HG03039 (cell line): ENCODE data around the gene KNSTRN.

Experiments
- ATAC-seq: cut with Tn5 transposase; IDR thresholded peaks from one replicate; pipeline ENCODE4 v1.9.1; 2021; ENCODE audit warnings: mild to moderate bottlenecking, moderate library complexity; ENCODE audit not compliant: unreplicated experiment

The KNSTRN gene

GRCh38 chr15:40382580-40383456, at the start of gene KNSTRN:
KNSTRN (plus strand) TSS chr15:40382721; CDS start chr15:40382836, 115 bp downstream.
- peak; percentile 90 for ATAC-seq

- no peak for ATAC-seq
Observed at GRCh38 chr15:40333922-40334492, 48.5 kb upstream of the KNSTRN start.

- ATAC-seq = no peak
Observed at GRCh38 chr15:40334541-40334940, 48.0 kb upstream of the KNSTRN start.

GRCh38 chr15:40334941-40335795, 47.4 kb upstream of the KNSTRN start:
- no peak for ATAC-seq

- no peak for ATAC-seq
Observed at GRCh38 chr15:40335938-40336743, 46.4 kb upstream of the KNSTRN start.

GRCh38 chr15:40336744-40337122, 45.8 kb upstream of the KNSTRN start:
- no peak for ATAC-seq

GRCh38 chr15:40337597-40337996, 44.9 kb upstream of the KNSTRN start:
- ATAC-seq = no peak

GRCh38 chr15:40338041-40338657, 44.4 kb upstream of the KNSTRN start:
- ATAC-seq = no peak

- ATAC-seq = no peak
Observed at GRCh38 chr15:40338921-40339620, 43.5 kb upstream of the KNSTRN start.

GRCh38 chr15:40339621-40339945, 42.9 kb upstream of the KNSTRN start:
- ATAC-seq = no peak

GRCh38 chr15:40340038-40340739, 42.3 kb upstream of the KNSTRN start:
- no peak for ATAC-seq

GRCh38 chr15:40340740-40341400, 41.7 kb upstream of the KNSTRN start, which contains the start of gene CCDC9B:
CCDC9B (minus strand) TSS chr15:40340939; CDS start chr15:40340819, 120 bp downstream.
- ATAC-seq = no peak

- ATAC-seq = no peak
Observed at GRCh38 chr15:40342416-40343320, 39.9 kb upstream of the KNSTRN start.

- ATAC-seq = no peak
Observed at GRCh38 chr15:40343512-40343911, 39.0 kb upstream of the KNSTRN start.

GRCh38 chr15:40344217-40344616, 38.3 kb upstream of the KNSTRN start:
- no peak for ATAC-seq

- no peak for ATAC-seq
Observed at GRCh38 chr15:40344631-40345120, 37.8 kb upstream of the KNSTRN start.

- no peak for ATAC-seq
Observed at GRCh38 chr15:40345225-40345866, 37.2 kb upstream of the KNSTRN start.
